CD14-positive monocyte (primary cell): ENCODE results near the gene C1orf94. TPM values are rescaled to one million over a fixed set of nuclear protein-coding genes. Genes with fewer than 3 reads are reported as not detected.

Source experiments
- DNase-seq, 3 donors: peaks; one replicate each; pipeline ENCODE4 v3.0.0-alpha.2; 2011 to 2022
- H2AFZ ChIP-seq: 2 replicates; pipeline ENCODE4 v1.6.0; 2012; ENCODE audit warnings: mild to moderate bottlenecking, low read depth, low read length, inconsistent platforms; ENCODE audit not compliant: insufficient read depth, poor library complexity, severe bottlenecking
- H3K27ac ChIP-seq, 2 donors: 1 replicate in 1 of 2; 2 replicates in 1 of 2; pipeline ENCODE4 v1.5.1; 2012 to 2013; ENCODE audit warnings: low read length in 2 of 2, control low read depth in 1 of 2, inconsistent platforms in 1 of 2, low read depth in 1 of 2, mild to moderate bottlenecking in 1 of 2
- H3K27me3 ChIP-seq, 2 donors: one replicate each; pipeline versions ENCODE4 v1.6.0 to v1.6.1; 2011 to 2013; ENCODE audit warnings: low read length in 2 of 2; ENCODE audit not compliant: control insufficient read depth in 2 of 2, insufficient read depth in 2 of 2
- H3K36me3 ChIP-seq, 2 donors: replicated peaks in 1 of 2; 1 replicate in 1 of 2; 2 replicates in 1 of 2; pipeline versions ENCODE4 v1.5.1 to v1.6.1; 2012 to 2013; ENCODE audit warnings: low read length in 2 of 2, control low read depth in 1 of 2, inconsistent platforms in 1 of 2, mild to moderate bottlenecking in 1 of 2; ENCODE audit not compliant: insufficient read depth in 2 of 2, control insufficient read depth in 1 of 2
- H3K4me1 ChIP-seq, 2 donors: 1 replicate in 1 of 2; 2 replicates in 1 of 2; pipeline versions ENCODE4 v1.5.1 to v1.6.1; 2012 to 2013; ENCODE audit warnings: low read length in 2 of 2, control low read depth in 1 of 2, inconsistent platforms in 1 of 2, mild to moderate bottlenecking in 1 of 2, moderate library complexity in 1 of 2; ENCODE audit not compliant: insufficient read depth in 2 of 2, control insufficient read depth in 1 of 2
- H3K4me2 ChIP-seq: replicated peaks from 2 replicates; pipeline ENCODE3; 2012; ENCODE audit warnings: low read length, moderate library complexity, mild to moderate bottlenecking; ENCODE audit not compliant: poor library complexity, severe bottlenecking; ENCODE audit errors: extremely low read depth
- H3K4me3 ChIP-seq, 3 experiments: fragments of 200-600 bp in 1 of 3; sonication (generic) in 1 of 3; replicated peaks in 1 of 3; 1 replicate in 2 of 3; 2 replicates in 1 of 3; pipeline ENCODE4 v1.5.1; 2011 to 2013; ENCODE audit warnings: low read length in 3 of 3, mild to moderate bottlenecking in 3 of 3, control low read depth in 2 of 3, low read depth in 2 of 3, inconsistent platforms in 1 of 3, moderate library complexity in 1 of 3
- H3K79me2 ChIP-seq: 2 replicates; pipeline ENCODE4 v1.6.0; 2012; ENCODE audit warnings: mild to moderate bottlenecking, control low read depth, inconsistent platforms, low read length, moderate library complexity; ENCODE audit not compliant: insufficient read depth
- H3K9ac ChIP-seq: 2 replicates; pipeline ENCODE4 v1.6.0; 2017; ENCODE audit warnings: low read length, mild to moderate bottlenecking; ENCODE audit not compliant: insufficient read depth, poor library complexity, severe bottlenecking
- H3K9me3 ChIP-seq, 2 donors: replicated peaks in 1 of 2; 1 replicate in 1 of 2; 2 replicates in 1 of 2; pipeline versions ENCODE4 v1.5.1 to v1.6.1; 2012 to 2013; ENCODE audit warnings: low read length in 2 of 2, control low read depth in 1 of 2; ENCODE audit not compliant: control insufficient read depth in 1 of 2, insufficient read depth in 1 of 2
- H4K20me1 ChIP-seq: 2 replicates; pipeline ENCODE4 v1.6.0; 2012; ENCODE audit warnings: mild to moderate bottlenecking, low read length, control low read depth, moderate library complexity; ENCODE audit not compliant: insufficient read depth
- H3K27ac Mint-ChIP-seq, 7 donors: one replicate each; pipeline ENCODE4 v1.8.0; 2020; ENCODE audit warnings: mild to moderate bottlenecking in 7 of 7, mixed read lengths in 7 of 7, moderate library complexity in 6 of 7, inconsistent platforms in 2 of 7
- H3K27me3 Mint-ChIP-seq, 3 donors: one replicate each; pipeline ENCODE4 v1.8.0; 2021 to 2022; ENCODE audit warnings: low read depth in 3 of 3, mild to moderate bottlenecking in 3 of 3, mixed read lengths in 3 of 3, moderate library complexity in 3 of 3, inconsistent platforms in 1 of 3
- H3K36me3 Mint-ChIP-seq, 2 donors: one replicate each; pipeline ENCODE4 v1.8.0; 2020; ENCODE audit warnings: mixed read lengths in 2 of 2, inconsistent platforms in 1 of 2, mild to moderate bottlenecking in 1 of 2
- H3K4me1 Mint-ChIP-seq: one replicate; pipeline ENCODE4 v1.8.0; 2020; ENCODE audit warnings: mild to moderate bottlenecking, mixed read lengths
- H3K4me3 Mint-ChIP-seq, 2 donors: one replicate each; pipeline ENCODE4 v1.8.0; 2020; ENCODE audit warnings: mild to moderate bottlenecking in 2 of 2, mixed read lengths in 2 of 2, moderate library complexity in 1 of 2
- H3K9me3 Mint-ChIP-seq, 7 donors: one replicate each; pipeline ENCODE4 v1.8.0; 2020 to 2022; ENCODE audit warnings: mixed read lengths in 7 of 7, mild to moderate bottlenecking in 6 of 7, moderate library complexity in 6 of 7, inconsistent platforms in 2 of 7
- CTCF ChIP-seq: fragments of 200-600 bp; IDR thresholded peaks from one replicate; pipeline ENCODE4 v1.8.0; 2022; ENCODE audit warnings: antibody characterized with exemption, mild to moderate bottlenecking
- WGBS: methylation state at CpG from one replicate; pipeline ENCODE4 v1.1.5; 2013; ENCODE audit warnings: missing lambda C conversion rate; ENCODE audit not compliant: insufficient coverage; 5-methylcytosine and 5-hydroxymethylcytosine counted together
- intact Hi-C, 2 donors: fragments of 100-400 bp; cut with micrococcal nuclease; formaldehyde crosslinking; loops; one replicate each; pipeline versions ENCODE4 v1.15.0 to v1.15.1; 2023
- polyA minus RNA-seq: library from RNA; depleted of rRNA, polyadenylated mRNA; stranded (reverse); fragments of >200 nt; gene quantifications from 2 replicates; pipeline ENCODE4 v1.2.3, GENCODE V29; 2012
- polyA plus RNA-seq, 3 donors: library from polyadenylated mRNA; depleted of rRNA in 1 of 3; unstranded in 2 of 3; stranded (reverse) in 1 of 3; fragments of 300-500 nt in 2 of 3; fragments of >200 nt in 1 of 3; fragmentation: Illumina TruSeq in 2 of 3; gene quantifications; 1 replicate in 2 of 3; 2 replicates in 1 of 3; pipeline ENCODE4 v1.2.3, GENCODE V29; 2012 to 2021
- total RNA-seq, 12 experiments: library from RNA in 1 of 12; stranded (reverse) in 1 of 12; fragments of 120-200 nt in 1 of 12; gene quantifications; one replicate each; pipeline ENCODE4 v1.2.4 and lab custom pipeline; 2013 to 2026; ENCODE audit warnings: mixed read lengths in 6 of 12, inconsistent platforms in 1 of 12

C1orf94 gene
- total RNA-seq (2013): not detected
- polyA plus RNA-seq (not detected), polyA minus RNA-seq (not detected in 2 replicates), total RNA-seq (lab: John Stamatoyannopoulos, UW) (0 to 0.46 (median 0) reads per million in 11 experiments)

GRCh38 chr1:34176830-34177603, at the start of gene C1orf94:
TSS of gene C1orf94 (plus strand) at chr1:34176907. CDS start at chr1:34177790, 883 bp downstream.
- H3K27me3 ChIP-seq: peaks cover 28 to 57% of the 10 kb centered on the region in 2 donors
- TF ChIP-seq CTCF: no peak

GRCh38 chr1:34127006-34128000, 49.4 kb upstream of the C1orf94 start:
- no peak for TF ChIP-seq CTCF
- H3K36me3 Mint-ChIP-seq: no peaks in the 10 kb centered on the region
- H3K9me3 ChIP-seq: no peaks in the 10 kb centered on the region
- no peaks in the 10 kb centered on the region for H3K4me1 ChIP-seq
- intact Hi-C loops: no loop called here
- H3K79me2 ChIP-seq: no peaks in the 10 kb centered on the region
- no peaks in the 10 kb centered on the region for H3K27me3 ChIP-seq
- WGBS: 76% methylated on average over 11 of the region's 15 CpGs
- H3K9me3 Mint-ChIP-seq: peaks cover 0 to 10% (median 0%) of the 10 kb centered on the region in 7 donors
- H3K36me3 ChIP-seq: no peaks in the 10 kb centered on the region
- H3K27me3 Mint-ChIP-seq: peaks cover 4 to 7% (median 4%) of the 10 kb centered on the region in 3 donors
- H3K9ac ChIP-seq: no peak overlapping the region
- H3K4me1 Mint-ChIP-seq: no peaks in the 10 kb centered on the region
- H3K4me2 ChIP-seq: no peak overlapping the region
- H2AFZ ChIP-seq: no peak overlapping the region
- H3K27ac Mint-ChIP-seq: no peak overlapping the region
- H3K4me3 Mint-ChIP-seq: peak overlapping the region in 1 of 2 donors; percentile 44
- no peak for DNase-seq
- H3K4me3 ChIP-seq: no peak overlapping the region
- H3K27ac ChIP-seq: no peak overlapping the region
- no peaks in the 10 kb centered on the region for H4K20me1 ChIP-seq

More at GRCh38 chr1:34176830-34177603, at the start of gene C1orf94:
- no peak for DNase-seq
- Histone ChIP-seq H3K4me1 (no peaks in the 10 kb centered on the region), H3K9ac (no peak within 1 kb of the TSS), H3K79me2 (no peaks in the 10 kb centered on the region), H3K4me2 (no peak within 1 kb of the TSS), H3K36me3 (no peaks in the 10 kb centered on the region), H3K4me3 (no peak within 1 kb of the TSS), H3K27ac (no peak within 1 kb of the TSS), H3K9me3 (peaks cover 0 to 15% of the 10 kb centered on the region in 2 donors), H4K20me1 (no peaks in the 10 kb centered on the region), H2AFZ (no peak within 1 kb of the TSS)
- intact Hi-C loops: no loop called here
- H3K4me3 Mint-ChIP-seq: peak within 1 kb of the TSS in 1 of 2 donors; percentile 81
- H3K9me3 Mint-ChIP-seq: peaks cover 0 to 8% (median 5%) of the 10 kb centered on the region in 7 donors
- H3K36me3 Mint-ChIP-seq: peaks cover 0 to 3% of the 10 kb centered on the region in 2 donors
- 7% methylated on average over 45 of the region's 58 CpGs for WGBS
- H3K4me1 Mint-ChIP-seq: no peaks in the 10 kb centered on the region
- peaks cover 26 to 40% (median 37%) of the 10 kb centered on the region in 3 donors for H3K27me3 Mint-ChIP-seq
- H3K27ac Mint-ChIP-seq: no peak within 1 kb of the TSS
